GM21717 (cell line): ENCODE data around the gene GNAS.
"Not testable (repeated sequence)": the region's sequence is repeated elsewhere in the genome, so short reads cannot be mapped to it uniquely, and the experiment has no call there.

Source experiments
- ATAC-seq: cut with Tn5 transposase; IDR thresholded peaks from one replicate; pipeline ENCODE4 v1.9.1; 2021; ENCODE audit warnings: mild to moderate bottlenecking, moderate library complexity; ENCODE audit not compliant: unreplicated experiment

Gene GNAS

DNA sequence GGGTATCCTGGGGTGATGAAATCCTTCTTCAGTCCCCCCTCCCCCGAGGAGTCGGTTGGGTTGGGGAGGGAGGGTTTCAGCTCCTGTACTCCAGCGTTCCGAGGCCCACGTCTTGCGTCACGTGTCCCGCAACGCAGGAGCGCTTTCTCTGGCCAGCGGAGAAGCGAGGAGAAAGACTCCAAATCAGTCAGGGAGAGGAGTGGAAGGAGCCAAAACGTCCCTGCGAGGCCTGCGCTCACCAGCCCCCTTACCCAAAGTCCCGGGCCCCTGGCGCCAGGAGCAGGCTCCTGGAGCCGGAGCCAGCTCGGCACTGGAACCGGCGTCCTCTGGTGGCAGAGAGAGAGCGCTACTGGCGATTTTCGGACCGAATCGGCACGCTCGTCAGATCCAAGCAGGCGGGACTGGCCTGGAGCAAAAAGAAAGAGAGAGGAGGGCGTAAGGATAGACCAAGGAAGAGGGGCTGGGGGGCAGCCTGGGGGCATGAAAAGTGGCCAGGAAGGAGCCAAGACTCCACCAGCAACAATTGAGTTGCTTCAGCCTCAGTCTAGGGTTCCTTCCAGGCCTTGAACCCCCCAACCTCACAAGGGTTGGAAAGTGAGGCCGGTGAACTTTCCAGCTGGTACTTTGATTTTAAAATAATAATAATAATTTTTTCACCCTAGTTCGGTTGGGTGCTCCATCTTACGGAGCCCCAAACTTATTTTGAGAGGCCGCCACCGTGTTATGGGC, at the start of gene GNAS:
Gene GNAS, plus strand, starts transcription at position 174 of the 729 bp plus-strand sequence.
- ATAC-seq = no peak

DNA sequence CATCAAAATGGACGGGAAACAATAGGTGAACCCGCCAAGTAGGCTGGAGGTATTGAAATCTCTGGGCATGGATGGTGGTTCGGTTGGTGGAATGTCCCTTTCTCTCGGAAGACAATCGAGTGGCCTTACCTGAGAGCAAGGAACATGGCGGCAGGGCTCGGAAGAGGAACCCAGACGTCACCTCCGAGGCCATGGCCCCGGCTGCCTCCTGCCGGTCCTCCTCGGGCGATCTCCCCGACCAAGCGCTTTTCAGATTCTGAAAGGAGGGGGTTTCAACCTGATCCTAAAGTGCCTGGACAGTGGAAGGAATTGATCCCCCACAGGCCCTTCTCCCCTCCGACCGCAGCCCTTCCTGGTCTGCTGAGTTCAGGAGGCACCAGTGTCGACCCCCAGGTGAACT, 49.0 kb upstream of the GNAS start:
- ATAC-seq = no peak

DNA sequence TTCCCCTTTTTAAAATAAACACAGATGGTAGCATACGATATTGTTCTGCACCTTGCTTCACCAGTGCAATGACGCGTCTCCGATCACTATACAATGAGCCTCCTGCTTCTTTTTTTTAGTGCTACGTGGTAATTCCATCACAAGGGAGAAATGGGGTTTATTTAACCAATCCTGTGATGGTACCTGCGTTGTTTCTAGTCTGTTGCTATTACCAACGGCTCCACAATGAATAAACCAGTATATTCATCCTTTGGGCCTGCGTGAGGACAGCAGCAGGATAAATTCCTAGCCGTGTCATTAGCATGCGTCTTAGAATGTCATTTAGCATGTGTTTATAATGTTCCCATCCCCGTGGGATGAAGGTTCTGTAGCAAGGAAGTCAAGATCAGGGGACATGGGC, 44.7 kb upstream of the GNAS start:
- no peak for ATAC-seq

DNA sequence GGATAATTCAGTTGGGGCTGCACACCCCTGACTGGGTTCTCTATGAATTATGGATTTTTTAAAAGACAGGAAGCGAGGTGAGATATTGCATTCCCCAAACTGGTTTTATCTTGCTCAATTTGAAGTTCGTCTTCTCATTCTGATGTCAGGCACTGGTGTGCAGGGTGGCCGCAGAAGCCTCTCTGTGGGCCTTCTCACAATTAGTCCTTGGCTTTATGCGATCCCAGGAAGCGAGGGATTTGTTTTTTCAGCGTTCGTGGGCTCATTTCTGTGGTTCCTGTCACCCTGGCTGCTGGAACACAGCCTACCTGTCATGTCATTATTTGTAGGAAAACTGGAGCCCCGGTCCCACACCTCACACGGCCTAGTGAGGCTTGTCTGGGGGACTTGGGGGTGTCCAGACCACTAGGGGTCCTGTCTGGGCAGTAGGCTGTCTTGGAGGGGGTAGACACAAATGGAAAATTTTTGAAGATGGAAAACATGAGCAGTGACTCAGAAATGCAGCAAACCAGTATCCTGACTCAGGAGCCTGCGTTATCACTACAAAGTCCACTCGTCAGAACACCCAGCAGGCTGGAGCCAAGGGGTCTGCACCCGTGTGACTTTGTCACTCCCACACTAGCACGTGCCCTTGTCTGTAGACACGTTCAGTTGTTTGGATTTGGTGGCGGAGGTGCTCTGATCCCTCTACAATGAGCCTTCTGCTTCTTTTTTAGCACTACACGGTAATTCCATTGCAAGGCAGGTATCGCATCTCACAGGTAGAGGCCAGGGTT, 44.1 kb upstream of the GNAS start:
- no peak for ATAC-seq

DNA sequence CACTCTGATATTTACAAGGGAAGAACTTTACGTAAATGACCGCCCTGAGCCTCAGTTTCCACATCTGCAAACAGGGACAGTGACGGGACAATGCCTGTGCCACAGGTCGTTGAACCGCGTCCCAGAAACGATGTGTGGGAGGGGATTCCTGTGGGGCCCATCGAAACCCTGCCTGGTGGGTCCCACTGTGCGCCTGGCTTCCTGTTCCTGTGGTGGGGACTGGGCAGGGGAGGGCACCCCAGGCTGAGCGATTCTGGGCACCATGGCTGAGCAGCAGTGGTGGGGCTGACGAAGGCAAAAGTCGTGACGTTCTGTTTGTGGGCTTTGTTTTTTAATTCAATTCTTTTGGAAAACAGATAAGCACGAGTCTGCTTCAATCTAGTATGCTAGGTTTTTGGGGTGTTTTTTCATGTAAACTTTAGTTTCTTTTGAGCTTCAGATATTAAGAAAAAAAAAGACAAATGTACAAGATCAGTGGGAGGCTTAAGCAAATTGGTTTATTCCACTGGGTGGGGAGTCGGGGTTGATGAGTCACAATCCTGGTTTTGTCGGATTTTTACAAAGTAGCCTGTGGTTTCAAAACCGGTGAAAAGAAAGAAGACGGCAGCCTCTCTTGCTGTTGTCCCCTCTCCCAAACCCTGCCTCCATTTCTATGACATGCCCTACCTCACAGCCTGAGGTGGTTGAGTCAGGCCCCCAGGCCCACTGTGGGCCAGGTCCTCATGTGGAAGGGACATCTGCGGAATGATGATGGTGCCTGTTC, 42.2 kb upstream of the GNAS start:
- no peak for ATAC-seq

DNA sequence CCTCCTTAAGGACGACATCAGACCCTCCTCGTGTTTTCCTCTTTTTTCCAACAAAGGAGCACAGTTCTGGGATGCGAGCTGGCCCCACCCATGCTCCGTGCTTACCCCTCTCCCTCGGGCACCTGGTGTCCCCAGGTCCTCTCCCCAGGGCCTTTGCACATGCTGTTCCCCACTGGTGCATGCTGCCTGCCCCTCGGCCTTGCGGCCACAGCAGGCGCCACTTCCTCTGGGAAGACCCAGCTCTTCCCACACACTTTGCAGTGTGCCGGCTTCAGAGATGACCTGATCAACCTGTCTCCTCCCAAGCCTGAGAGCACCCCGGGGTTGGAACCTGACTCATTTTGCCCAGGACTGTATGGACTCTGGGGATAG, 41.7 kb upstream of the GNAS start:
- no peak for ATAC-seq

DNA sequence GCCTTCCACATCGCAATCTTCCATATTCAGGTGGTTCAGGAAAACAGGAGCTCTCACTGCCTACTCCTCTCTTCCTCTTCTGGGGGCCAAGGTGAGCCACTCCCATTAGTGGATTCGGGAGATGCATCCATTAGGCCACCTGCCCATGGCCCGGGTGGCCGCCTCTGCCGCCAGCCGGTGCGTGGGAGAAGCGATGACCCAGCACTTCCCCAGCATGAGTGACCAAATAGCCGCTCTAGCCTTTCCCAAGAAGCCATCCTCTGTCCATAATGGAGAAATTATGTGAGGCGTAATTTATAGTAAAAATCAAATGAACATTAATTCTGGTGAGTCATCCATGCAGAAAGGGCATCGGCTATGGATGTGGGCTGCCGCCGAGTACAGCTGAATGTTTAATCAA, 41.2 kb upstream of the GNAS start:
- no peak for ATAC-seq

DNA sequence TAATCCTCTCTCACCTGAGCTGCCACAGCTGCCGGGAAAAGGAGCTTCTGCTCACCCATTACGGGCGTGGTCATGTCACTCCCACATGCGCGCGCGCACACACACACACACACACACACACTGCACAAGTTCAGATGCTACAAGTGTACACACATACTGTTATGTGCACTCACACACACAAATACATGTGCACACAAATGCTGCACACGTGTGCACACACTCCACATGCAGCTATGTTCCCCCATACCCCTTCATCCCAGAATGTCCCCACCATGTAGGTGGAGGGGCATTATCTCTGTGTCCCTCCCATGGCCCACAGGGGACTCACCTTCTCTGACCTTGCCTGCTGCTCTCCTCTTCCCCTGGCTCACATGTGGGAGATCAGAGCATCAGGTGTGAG, 39.1 kb upstream of the GNAS start:
- ATAC-seq = no peak

DNA sequence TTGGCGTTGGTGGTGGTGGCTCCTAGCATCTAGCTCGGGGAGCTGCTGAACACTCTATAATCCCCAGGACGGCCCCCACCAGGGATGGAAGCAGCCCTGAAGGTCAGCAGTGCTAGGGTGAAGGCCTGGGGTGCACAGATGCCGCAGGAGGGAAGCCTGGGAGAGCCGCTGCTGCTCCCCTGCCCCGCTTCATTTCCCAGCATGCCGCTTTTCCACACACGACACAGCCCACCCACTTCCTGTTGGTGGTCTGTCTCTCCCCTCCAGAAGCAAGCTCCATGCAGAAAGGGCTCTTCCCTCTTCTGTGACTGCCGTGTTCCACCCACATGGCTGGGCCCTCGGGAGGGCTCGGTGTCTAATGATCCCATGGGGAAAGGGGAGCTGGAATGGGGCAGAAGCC, 37.1 kb upstream of the GNAS start:
- ATAC-seq = no peak

DNA sequence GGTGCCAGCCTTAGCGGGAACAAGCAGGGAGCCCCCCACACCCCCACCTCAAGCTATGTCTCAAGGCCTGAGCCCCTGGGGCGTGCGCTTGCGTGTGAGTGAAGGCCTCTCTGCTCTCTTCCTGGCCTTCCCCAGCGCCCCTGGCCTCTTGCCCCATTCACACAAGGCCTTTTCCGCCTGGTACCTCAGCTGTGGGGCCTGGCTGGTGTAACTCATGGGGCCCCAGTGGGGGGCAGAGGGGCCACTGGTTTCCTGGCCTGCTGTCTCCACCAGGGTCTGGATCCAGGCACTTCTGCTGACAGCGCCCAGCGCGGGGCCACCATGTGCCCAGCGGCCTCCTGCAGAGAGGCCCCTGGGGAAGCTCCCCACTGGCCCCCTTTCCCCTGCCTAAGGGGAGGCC, 36.5 kb upstream of the GNAS start:
- ATAC-seq = no peak

DNA sequence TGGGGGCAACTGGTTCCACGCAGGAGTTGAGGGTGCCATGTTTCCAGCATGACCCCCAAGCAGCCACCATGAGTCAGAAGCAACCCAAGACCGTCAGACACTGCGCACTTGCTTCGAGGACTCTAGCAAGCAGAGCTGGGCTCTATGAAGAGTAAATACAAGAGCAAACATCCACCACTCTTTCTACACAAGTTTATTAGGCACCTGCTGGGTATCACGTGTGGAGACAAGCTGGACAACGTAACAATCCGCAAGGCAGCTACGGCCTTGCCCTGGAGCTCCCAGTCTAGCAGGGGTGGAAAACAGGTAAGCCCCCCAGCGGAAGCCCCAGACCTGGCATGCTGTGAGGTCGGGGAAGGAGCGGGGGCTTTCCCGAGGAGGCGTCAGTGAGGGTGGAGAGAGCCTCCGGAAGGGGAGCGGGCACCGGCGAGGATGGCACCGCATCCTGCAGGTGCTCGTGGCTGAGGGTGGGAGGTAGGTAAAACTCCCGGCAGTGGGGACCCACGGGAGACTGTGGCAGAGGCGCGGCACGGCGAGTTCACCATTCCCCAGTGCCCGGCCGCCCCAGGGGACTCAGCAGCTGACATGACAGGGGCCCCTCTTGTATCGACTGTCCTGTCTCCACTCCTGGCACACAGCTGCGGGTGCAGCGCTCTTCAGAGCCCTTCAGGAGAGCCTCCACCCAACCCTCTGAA, 35.4 kb upstream of the GNAS start:
- ATAC-seq = no peak

DNA sequence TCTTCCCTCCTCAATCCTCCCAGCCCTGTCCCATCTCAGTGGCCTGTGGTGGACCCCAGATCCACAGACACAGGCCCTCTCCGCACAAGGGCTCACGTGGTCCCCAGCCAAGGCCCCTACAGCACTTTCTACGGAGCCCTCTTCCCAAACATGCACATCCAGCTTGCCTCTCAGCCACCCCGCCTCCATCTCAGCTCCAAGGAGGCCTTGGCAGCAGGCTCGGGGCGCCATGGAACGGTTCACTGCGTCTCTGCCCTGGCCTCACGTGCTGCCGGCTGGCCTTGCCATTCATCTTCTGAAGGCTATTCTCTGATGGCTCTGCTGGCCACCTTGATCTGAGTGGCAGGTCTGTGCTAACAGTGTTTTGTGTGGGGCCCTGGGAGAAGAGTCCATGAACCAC, 34.8 kb upstream of the GNAS start:
- ATAC-seq = no peak

DNA sequence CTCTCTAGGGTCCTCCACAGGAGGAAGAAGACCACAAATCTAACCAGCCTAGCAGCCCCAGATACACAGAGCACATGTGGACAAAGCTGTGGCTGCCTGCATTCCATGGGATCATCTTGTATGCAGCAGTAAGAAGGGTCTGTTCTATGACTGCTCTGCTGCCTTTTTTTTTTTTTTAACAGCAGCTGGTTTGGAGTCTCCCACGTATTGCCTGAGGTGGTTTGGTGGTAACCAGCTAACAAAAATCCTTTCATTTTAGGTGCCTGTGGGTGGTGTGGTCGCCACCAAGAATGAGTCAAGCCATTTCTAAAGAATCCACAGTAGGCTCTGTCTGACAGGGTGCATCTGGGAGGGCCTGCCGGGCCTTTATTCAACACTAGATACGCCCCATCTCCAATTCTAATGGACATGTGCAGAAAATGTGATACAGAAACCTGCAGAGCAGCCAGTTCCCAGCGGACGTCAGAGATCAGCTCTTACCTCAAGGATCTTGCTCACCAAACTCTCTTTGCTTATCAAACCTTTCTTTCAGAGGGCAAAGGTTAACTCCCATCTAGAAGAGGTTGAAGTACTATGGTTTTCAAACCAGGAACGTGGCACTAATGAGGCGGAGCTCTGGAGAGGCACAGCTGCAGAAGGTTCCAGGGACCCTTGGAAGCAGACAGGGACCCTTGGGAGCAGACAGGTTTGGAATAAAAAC, 33.8 kb upstream of the GNAS start:
- no peak for ATAC-seq

DNA sequence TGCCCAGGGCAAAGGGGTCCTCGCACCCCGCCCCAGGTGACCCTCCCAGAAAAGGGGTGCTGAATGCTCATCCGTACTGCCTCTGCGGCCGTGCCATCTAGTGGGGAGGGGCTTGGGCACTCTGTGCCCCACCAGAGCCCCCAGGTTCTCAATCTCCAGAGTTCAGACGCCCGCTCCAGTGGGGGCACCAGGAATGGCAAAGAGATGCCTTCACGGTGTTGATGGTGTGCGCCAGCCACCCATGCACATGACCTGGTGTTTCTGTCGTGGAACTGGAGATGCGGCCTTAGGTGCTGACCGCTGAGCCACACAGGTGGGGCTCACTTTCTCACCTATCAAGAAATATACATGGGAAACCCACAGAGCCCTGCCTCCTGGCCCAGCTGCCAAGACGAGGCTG, 32.6 kb upstream of the GNAS start:
- ATAC-seq = no peak

DNA sequence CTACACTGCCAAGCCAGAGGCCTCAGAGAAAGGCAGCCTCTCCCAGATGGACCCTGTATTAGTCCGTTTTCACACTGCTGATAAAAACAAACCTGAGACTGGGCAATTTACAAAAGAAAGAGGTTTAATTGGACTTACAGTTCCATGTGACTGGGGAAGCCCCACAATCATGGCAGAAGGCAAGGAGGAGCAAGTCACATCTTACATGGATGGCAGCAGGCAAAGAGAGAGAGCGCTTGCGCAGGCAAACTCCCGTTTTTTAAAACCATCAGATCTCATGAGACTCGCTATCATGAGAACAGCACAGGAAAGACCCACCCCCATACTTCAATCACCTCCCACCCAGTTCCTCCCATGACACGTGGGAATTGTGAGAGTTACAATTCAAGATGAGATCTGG, 32.0 kb upstream of the GNAS start:
- ATAC-seq = not testable (repeated sequence)

DNA sequence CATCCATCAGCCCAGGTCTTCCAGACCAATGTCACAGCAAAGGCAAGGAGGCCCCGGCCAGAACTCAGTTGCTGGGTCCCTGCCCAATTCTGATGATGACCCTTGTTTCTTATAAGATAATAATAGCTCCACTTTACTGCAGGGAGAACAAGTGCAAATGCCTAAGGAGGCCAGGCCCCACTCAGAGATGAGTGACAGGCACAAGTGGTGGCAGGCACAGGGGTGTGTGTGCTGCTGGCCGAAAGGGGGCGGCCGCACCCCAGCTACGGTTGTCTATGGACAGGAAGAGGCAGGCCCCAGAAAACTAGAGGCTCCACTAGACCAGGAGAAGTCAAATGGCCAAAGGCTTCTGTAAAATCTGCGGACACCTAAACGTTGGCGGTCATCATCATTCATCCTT, 30.4 kb upstream of the GNAS start:
- ATAC-seq = no peak

DNA sequence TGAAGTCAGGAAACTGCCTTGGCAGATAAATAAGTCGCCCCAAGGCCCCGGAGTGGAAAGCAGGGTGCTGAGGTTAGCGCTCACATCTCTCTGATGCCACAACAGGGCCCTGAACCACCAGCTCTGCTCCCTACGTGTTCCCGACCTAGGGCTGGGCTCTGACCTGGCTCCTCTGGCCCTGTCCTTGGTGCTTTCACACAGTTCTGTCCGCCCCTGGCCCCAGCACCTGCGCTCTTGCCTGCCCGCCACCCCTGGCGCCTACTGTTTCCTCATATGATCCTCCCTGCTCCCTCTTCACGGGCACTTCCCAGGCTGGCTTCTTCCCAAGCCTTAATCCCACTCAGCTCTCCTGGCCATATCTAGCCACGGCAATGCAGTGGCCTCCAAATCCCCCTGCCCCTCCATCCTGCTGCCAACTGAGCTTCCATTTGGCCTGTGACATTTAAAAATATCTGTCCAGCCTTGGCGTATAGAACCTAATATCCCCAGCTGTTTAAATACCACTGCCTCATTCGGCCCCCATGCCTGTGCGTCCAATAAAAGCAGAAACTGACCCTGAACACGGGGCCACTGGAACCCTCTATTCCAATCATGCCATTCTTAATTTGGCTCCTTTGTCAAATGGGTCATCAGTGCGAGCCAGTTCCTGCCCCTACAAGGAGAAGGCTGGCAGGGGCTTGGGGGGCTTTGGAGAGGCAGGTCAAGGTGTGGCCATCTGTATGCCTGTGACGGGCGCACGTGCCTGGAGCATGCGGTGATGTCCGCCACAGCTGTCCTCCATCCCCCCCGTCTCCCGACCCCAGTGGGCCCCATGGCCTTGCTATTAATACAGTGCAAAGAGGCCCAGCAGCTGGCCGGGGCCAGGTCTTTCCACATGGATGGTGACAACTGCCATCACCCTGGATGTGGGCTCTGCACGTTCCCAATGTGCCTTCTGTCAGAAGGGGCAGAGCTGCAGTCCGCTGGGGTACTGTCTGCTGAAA, 29.5 kb upstream of the GNAS start:
- no peak for ATAC-seq

DNA sequence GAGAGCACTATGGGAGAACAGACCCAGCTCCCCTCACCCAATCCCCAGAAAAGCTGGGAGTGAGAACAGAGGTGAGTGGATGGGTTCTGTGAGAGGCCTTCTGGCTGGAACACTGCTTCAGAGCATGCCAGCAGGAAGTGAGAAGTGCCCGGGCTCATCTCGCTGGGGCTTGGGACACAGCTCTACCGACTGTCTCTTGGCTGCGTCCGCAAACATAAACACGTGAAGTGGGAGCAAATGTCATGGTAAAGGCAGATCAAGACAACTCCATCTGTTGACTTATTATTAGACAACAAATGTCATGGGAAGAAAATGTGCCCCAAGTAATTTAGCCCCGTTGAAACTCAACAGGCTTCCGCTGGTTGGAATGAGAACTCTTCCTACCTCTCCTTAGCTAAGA, 27.7 kb upstream of the GNAS start:
- no peak for ATAC-seq

DNA sequence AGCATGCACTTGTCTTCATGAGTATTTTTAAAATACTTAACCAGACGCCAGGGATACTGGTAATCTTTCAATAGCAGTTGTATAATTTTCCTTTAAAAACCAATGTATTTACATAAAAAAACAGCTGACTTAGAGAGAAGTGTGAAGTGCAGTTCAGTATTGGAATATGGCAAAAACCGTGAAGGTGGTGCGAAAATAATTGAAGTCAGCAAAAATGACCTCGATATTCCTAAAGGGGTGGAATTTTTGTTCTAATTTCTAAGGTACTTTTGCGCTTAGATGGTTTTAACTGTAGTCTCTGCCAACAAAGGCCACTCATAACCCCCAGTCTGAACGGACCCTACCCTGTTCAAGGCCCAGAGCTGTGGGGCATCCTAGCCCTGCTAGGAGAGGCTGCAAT, 27.1 kb upstream of the GNAS start:
- ATAC-seq = no peak

DNA sequence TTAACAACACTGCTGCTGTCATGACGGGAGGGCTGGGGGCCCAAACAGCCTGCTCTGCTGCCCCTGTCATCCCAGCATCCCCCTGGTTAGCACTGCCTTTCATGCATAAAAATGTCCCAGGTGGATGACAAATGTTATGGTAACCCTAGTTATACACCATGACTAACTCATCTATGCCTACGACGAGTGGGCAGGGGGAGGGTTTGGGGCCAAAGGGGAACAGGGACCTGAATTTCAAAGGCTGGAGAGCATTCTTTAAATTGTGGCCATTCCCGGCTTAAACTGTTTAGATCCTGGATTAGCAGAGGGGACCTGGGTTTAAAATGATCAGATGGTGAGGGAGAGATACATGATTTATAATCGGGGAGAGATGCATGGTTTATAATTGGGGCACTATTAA, 26.2 kb upstream of the GNAS start:
- ATAC-seq = no peak
